Measurements from ENCODE around the gene EXOSC10. TPM values are rescaled to one million over a fixed set of nuclear protein-coding genes. Genes with fewer than 3 reads are reported as not detected.
A peak's percentile ranks its signal among the peaks of the same experiment; 100 is the strongest.

EXOSC10 gene
- total RNA-seq, 6 experiments from 2014 or later: 40.1 to 49.4 (median 47.5) TPM

- DNase-seq: peak; percentile 56
Observed at GRCh38 chr1:11134251-11134897, 34.7 kb upstream of the EXOSC10 start.

GRCh38 chr1:11132563-11133293, 33.1 kb upstream of the EXOSC10 start:
- Mint-ChIP-seq H3K4me3 (no peak overlapping the region), H3K4me1 (ENCODE audit: low read depth) (peaks cover 22% of the 10 kb centered on the region), H3K27me3 (ENCODE audit: insufficient read depth) (peaks cover 2% of the 10 kb centered on the region; the same call in 1 of the 2 replicates), H3K9me3 (no peaks in the 10 kb centered on the region), H3K27ac (no peak overlapping the region), H3K36me3 (ENCODE audit: low read depth) (peaks cover 19% of the 10 kb centered on the region)
- no peak for DNase-seq
- no peak for TF ChIP-seq CTCF (IDR thresholded peaks at IDR 0.05)

More at GRCh38 chr1:11134251-11134897, 34.7 kb upstream of the EXOSC10 start:
- H3K36me3 Mint-ChIP-seq (ENCODE audit: low read depth): peaks cover 25% of the 10 kb centered on the region
- peak overlapping the region; percentile 80 for H3K27ac Mint-ChIP-seq
- TF ChIP-seq CTCF (IDR thresholded peaks at IDR 0.05): no peak
- no peaks in the 10 kb centered on the region for H3K9me3 Mint-ChIP-seq
- H3K4me3 Mint-ChIP-seq: peak overlapping the region; percentile 40; the same call in 1 of the 2 replicates
- H3K27me3 Mint-ChIP-seq (ENCODE audit: insufficient read depth): no peaks in the 10 kb centered on the region; the same call in 1 of the 2 replicates
- peaks cover 34% of the 10 kb centered on the region for H3K4me1 Mint-ChIP-seq (ENCODE audit: low read depth)

GRCh38 chr1:11131816-11132215, 32.1 kb upstream of the EXOSC10 start:
- Mint-ChIP-seq H3K9me3 (no peaks in the 10 kb centered on the region), H3K4me3 (no peak overlapping the region), H3K27ac (no peak overlapping the region), H3K27me3 (ENCODE audit: insufficient read depth) (peaks cover 2% of the 10 kb centered on the region; the same call in 1 of the 2 replicates), H3K4me1 (ENCODE audit: low read depth) (peaks cover 22% of the 10 kb centered on the region), H3K36me3 (ENCODE audit: low read depth) (peaks cover 25% of the 10 kb centered on the region)
- TF ChIP-seq CTCF (IDR thresholded peaks at IDR 0.05): no peak
- DNase-seq: no peak

GRCh38 chr1:11130406-11130805, 30.7 kb upstream of the EXOSC10 start:
- peaks cover 21% of the 10 kb centered on the region for H3K4me1 Mint-ChIP-seq (ENCODE audit: low read depth)
- H3K27me3 Mint-ChIP-seq (ENCODE audit: insufficient read depth): peaks cover 2% of the 10 kb centered on the region; the same call in 1 of the 2 replicates
- no peaks in the 10 kb centered on the region for H3K9me3 Mint-ChIP-seq
- H3K4me3 Mint-ChIP-seq: no peak overlapping the region
- no peak overlapping the region for H3K27ac Mint-ChIP-seq
- no peak for TF ChIP-seq CTCF (IDR thresholded peaks at IDR 0.05)
- DNase-seq: no peak
- H3K36me3 Mint-ChIP-seq (ENCODE audit: low read depth): peaks cover 31% of the 10 kb centered on the region

- Mint-ChIP-seq H3K9me3 (no peaks in the 10 kb centered on the region), H3K36me3 (ENCODE audit: low read depth) (peaks cover 31% of the 10 kb centered on the region), H3K4me1 (ENCODE audit: low read depth) (peaks cover 15% of the 10 kb centered on the region), H3K4me3 (no peak overlapping the region), H3K27me3 (ENCODE audit: insufficient read depth) (peaks cover 2% of the 10 kb centered on the region; the same call in 1 of the 2 replicates), H3K27ac (no peak overlapping the region)
- no peak for TF ChIP-seq CTCF (IDR thresholded peaks at IDR 0.05)
- DNase-seq: no peak
Observed at GRCh38 chr1:11129649-11130390, 30.2 kb upstream of the EXOSC10 start.

All from HFFc6 (cell line).